GM12878 (cell line): ENCODE measurements around the gene BTNL8. TPM values are rescaled to one million over a fixed set of nuclear protein-coding genes. Genes with fewer than 3 reads are reported as not detected.

ENCODE experiments used
- ATAC-seq: fragments of 200-7000 bp; cut with Tn5 transposase; 3 replicates; pipeline ENCODE4 v1.9.1; 2020; ENCODE audit warnings: mild to moderate bottlenecking, moderate library complexity
- BruUV-seq: library from RNA; stranded (reverse); fragments of 400-500 nt; replicated peaks from 2 replicates; lab custom pipeline; 2021; lab: Mats Ljungman, UMichigan
- CTCF ChIA-PET: fragments of 300-600 bp; sonication (Branson Sonifier 250); formaldehyde crosslinking; extraction: SDS; loops from one replicate; lab custom pipeline; 2021; ENCODE audit warnings: inconsistent platforms; lab: Yijun Ruan, JAX
- POLR2A ChIA-PET: fragments of 350-600 bp; formaldehyde crosslinking; extraction: SDS; loops from one replicate; lab custom pipeline; 2021; ENCODE audit warnings: inconsistent platforms; lab: Charles Lee
- RAD21 ChIA-PET: fragments of 300-600 bp; sonication (Branson Sonifier 250); formaldehyde crosslinking; loops from one replicate; lab custom pipeline; 2023; ENCODE audit warnings: antibody characterized with exemption; ENCODE audit not compliant: unreplicated experiment; lab: Charles Lee
- SMC1A ChIA-PET: fragments of 300-600 bp; sonication (Branson Sonifier 250); formaldehyde crosslinking; loops from one replicate; lab custom pipeline; 2023; ENCODE audit not compliant: unreplicated experiment, uncharacterized antibody; lab: Charles Lee
- DNase-seq: peaks from one replicate; pipeline ENCODE4 v3.0.0-alpha.2; 2011; ENCODE audit warnings: low read depth, low spot score
- FAIRE-seq: peaks from 3 replicates; lab custom pipeline; 2011; peaks lifted over from hg19 to GRCh38; lab: Jason Lieb, UNC
- H2AFZ ChIP-seq: 2 replicates; pipeline ENCODE4 v1.6.0; 2011; ENCODE audit warnings: low read depth, low read length, control low read depth; ENCODE audit not compliant: control insufficient read depth
- H3K27ac ChIP-seq: 2 replicates; pipeline ENCODE4 v1.5.1; 2011; ENCODE audit warnings: control low read depth; ENCODE audit not compliant: control insufficient read depth, insufficient read depth
- H3K27me3 ChIP-seq, 2 experiments: replicated peaks in 1 of 2; 2 replicates each; pipeline versions ENCODE4 v1.6.0 to v1.6.1; 2011; ENCODE audit warnings: low read length in 1 of 2; ENCODE audit not compliant: control insufficient read depth in 2 of 2, insufficient read depth in 2 of 2
- H3K36me3 ChIP-seq, 2 experiments: 2 replicates each; pipeline ENCODE4 v1.5.1; 2011; ENCODE audit warnings: low read length in 1 of 2; ENCODE audit not compliant: control insufficient read depth in 2 of 2, insufficient read depth in 2 of 2
- H3K4me1 ChIP-seq: 2 replicates; pipeline ENCODE4 v1.6.1; 2011; ENCODE audit warnings: mild to moderate bottlenecking, low read length, moderate library complexity, mixed read lengths; ENCODE audit not compliant: control insufficient read depth, insufficient read depth
- H3K4me2 ChIP-seq: 2 replicates; pipeline ENCODE4 v1.6.0; 2011; ENCODE audit warnings: control low read depth; ENCODE audit not compliant: control insufficient read depth, insufficient read depth
- H3K4me3 ChIP-seq: fragments of 200-600 bp; sonication (generic); 2 replicates; pipeline ENCODE4 v1.5.1; 2016
- H3K79me2 ChIP-seq: 2 replicates; pipeline ENCODE4 v1.6.0; 2011; ENCODE audit warnings: low read length; ENCODE audit not compliant: control insufficient read depth, insufficient read depth
- H3K9ac ChIP-seq: 2 replicates; pipeline ENCODE4 v1.8.0; 2011; ENCODE audit warnings: low read length, control low read depth, mixed read lengths; ENCODE audit not compliant: control insufficient read depth, insufficient read depth
- H3K9me3 ChIP-seq: replicated peaks from 3 replicates; pipeline ENCODE4 v1.5.1; 2011; ENCODE audit warnings: mild to moderate bottlenecking, low read length; ENCODE audit not compliant: control insufficient read depth, insufficient read depth
- H4K20me1 ChIP-seq: 2 replicates; pipeline ENCODE4 v1.6.0; 2011; ENCODE audit not compliant: control insufficient read depth, insufficient read depth
- ASH2L ChIP-seq: fragments of 300-600, 200-600 bp; sonication (generic); IDR thresholded peaks from 2 replicates; pipeline ENCODE4 v1.6.1; 2017; ENCODE audit warnings: low read depth, mild to moderate bottlenecking, borderline replicate concordance
- CEBPB ChIP-seq, 2 experiments: fragments of 150-350 bp in 1 of 2; IDR thresholded peaks; 2 replicates each; pipeline ENCODE4 v1.6.1; 2012 to 2014; ENCODE audit warnings: low read depth in 2 of 2, low read length in 2 of 2, borderline replicate concordance in 1 of 2, inconsistent platforms in 1 of 2
- CHD1 ChIP-seq: IDR thresholded peaks from 2 replicates; pipeline ENCODE4 v1.6.1; 2012; ENCODE audit warnings: low read depth, low read length, improper control_type of control experiment
- JUND ChIP-seq: IDR thresholded peaks from 2 replicates; pipeline ENCODE4 v1.6.1; 2012; ENCODE audit warnings: low read depth, mild to moderate bottlenecking, low read length, improper control_type of control experiment, moderate library complexity
- NFYA ChIP-seq: IDR thresholded peaks from 2 replicates; pipeline ENCODE4 v1.6.1; 2011; ENCODE audit warnings: low read depth, mild to moderate bottlenecking, low read length, improper control_type of control experiment, borderline replicate concordance
- NR2F1 ChIP-seq: fragments of 450-650 bp; conservative IDR thresholded peaks from 2 replicates; pipeline ENCODE4 v1.6.1; 2017; ENCODE audit warnings: mild to moderate bottlenecking
- SUPT20H ChIP-seq: IDR thresholded peaks from 2 replicates; pipeline ENCODE4 v1.6.1; 2011; ENCODE audit warnings: low read depth, mild to moderate bottlenecking, low read length, moderate library complexity, borderline replicate concordance; ENCODE audit not compliant: control insufficient read depth
- ZBED1 ChIP-seq: IDR thresholded peaks from 2 replicates; pipeline ENCODE4 v1.6.1; 2016; ENCODE audit warnings: borderline replicate concordance
- ZBTB4 ChIP-seq: fragments of 450-650 bp; formaldehyde crosslinking; IDR thresholded peaks from 2 replicates; pipeline ENCODE4 v1.4.0; 2022; ENCODE audit warnings: mild to moderate bottlenecking, moderate library complexity
- ZNF217 ChIP-seq: fragments of 450-650 bp; IDR thresholded peaks from 2 replicates; pipeline ENCODE4 v1.6.1; 2017; ENCODE audit warnings: antibody characterized with exemption, mild to moderate bottlenecking
- WGBS: methylation state at CpG from one replicate; pipeline ENCODE4 v1.1.6; 2016; ENCODE audit warnings: low lambda C conversion rate; ENCODE audit not compliant: insufficient replicate concordance, insufficient coverage; ENCODE audit errors: missing lambda C conversion rate; 5-methylcytosine and 5-hydroxymethylcytosine counted together
- in situ Hi-C: fragments of 300-500 bp; cut with MboI; formaldehyde crosslinking; loops from 9 replicates; pipeline ENCODE4 v1.14.3; 2018; ENCODE audit warnings: mixed read lengths
- intact Hi-C: fragments of 100-400 bp; cut with micrococcal nuclease; formaldehyde crosslinking; loops from one replicate; pipeline ENCODE4 v1.14.2; 2022; ENCODE audit not compliant: unreplicated experiment
- polyA plus RNA-seq, 11 experiments: library from polyadenylated mRNA; depleted of rRNA in 4 of 11; unstranded in 6 of 11; stranded (reverse) in 5 of 11; fragments of >200 nt; fragmentation: Nextera tagmentation in 4 of 11; fragmentation: Illumina TruSeq in 1 of 11; extraction: Ambion mirVana in 4 of 11; extraction: Trizol in 1 of 11; gene quantifications; 1 replicate in 1 of 11; 2 replicates in 10 of 11; pipeline versions ENCODE4 v1.2.1 to v1.2.3, GENCODE V29; 2011 to 2016; ENCODE audit warnings: inconsistent platforms in 2 of 11, missing spikeins in 2 of 11, low read depth in 1 of 11
- total RNA-seq, 4 experiments: library from RNA; depleted of rRNA in 3 of 4; stranded (reverse); fragments of >200 nt in 3 of 4; fragmentation: Illumina TruSeq in 1 of 4; extraction: Trizol in 1 of 4; gene quantifications; 2 replicates each; pipeline versions ENCODE4 v1.2.1 to v1.2.3, GENCODE V29; 2013 to 2021
- TF ChIP-seq, protein P1 (sequence below): fragments of 450-650 bp; IDR thresholded peaks from 2 replicates; pipeline ENCODE4 v1.6.1; 2016; ENCODE audit warnings: mild to moderate bottlenecking, moderate library complexity, borderline replicate concordance

The BTNL8 gene
- total and polyA plus RNA-seq, 10 of the 15 experiments (the other 5 are each of a cell fraction or from before 2014, with no cell fraction given) = 0.13 to 3.4 (median 0.26) TPM; not detected in 2

DNA sequence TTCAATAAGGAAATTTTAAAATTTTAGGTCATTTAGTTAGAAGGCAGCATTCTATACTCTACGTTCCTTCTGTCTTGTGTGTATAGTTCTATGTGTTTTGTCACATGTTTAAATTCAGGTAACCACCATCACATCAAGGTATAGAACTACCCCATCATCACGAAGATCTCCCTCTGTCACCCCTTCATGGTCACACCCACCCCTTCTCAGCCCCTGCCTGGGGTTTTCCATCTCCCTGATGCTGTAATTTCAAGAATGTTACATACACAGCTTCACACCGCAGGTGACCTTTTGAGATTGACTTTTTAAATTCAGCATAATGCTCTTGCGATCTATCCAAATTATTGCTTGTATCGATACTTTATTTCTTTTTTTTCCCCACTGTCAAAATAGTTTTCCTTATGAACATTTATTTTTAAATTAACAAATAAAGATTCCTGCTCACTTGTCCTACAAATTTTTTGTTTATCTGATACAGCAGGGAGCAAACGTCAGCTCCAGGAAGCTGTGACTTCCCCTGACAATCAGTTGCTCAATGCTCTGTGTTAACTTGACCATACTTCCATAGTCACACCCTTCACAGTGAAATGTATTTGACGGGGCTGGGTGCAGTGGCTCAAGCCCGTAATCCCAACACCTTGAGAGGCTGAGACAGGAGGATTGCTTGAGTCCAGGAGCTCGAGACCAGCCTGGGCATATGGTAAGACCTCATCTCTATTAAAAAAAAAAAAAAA is 10.2 kb downstream of the BTNL8 start (continued):
- TF ChIP-seq NR2F1 = 0 out of 2 replicates have a peak, but pooled peaks have one; percentile 18
- no peak for TF ChIP-seq JUND
- TF ChIP-seq, all 136 proteins: peak for 5

DNA sequence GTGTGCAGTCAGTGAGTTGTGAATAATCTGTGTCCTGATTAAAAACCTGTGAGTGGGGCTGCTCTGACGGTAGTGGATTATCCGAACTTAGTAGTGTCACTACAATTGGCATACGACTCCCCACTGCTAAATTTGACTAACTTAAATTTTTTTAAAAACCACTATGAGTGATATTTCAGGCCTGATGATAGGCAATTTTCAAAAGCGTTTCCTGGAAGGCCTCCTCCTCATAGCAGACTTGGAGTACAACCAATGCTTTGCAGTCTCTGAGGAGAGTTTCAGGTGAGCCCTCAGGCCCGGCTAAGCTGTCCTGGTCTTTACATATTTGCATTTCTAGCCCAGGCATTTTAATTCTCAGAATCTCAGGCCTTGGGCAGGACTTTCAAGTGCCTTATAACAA is 10.8 kb downstream of the BTNL8 start:
- intact Hi-C loops (no loop called here), in situ Hi-C loops (no loop called here)
- no peaks in the 10 kb centered on the region for H3K79me2 ChIP-seq
- no TSS peak for BruUV-seq
- ChIA-PET CTCF (interaction anchor here (1.1 kb wide), 1 partner anchor 155 kb away, joined by 4 read pairs; no protein-coding TSS in a partner anchor), POLR2A (interaction anchor here (0.6 kb wide), 1 partner anchor 190 kb away, joined by 3 read pairs; no protein-coding TSS in a partner anchor), RAD21 (interaction anchor here (0.7 kb wide), 1 partner anchor 177 kb away, joined by 3 read pairs; no protein-coding TSS in a partner anchor), SMC1A (interaction anchor here (0.7 to 1.6 kb wide), 4 partner anchors 37 to 252 kb away, joined by 3 read pairs; no protein-coding TSS in a partner anchor)
- H2AFZ ChIP-seq = no peak overlapping the region
- H3K27me3 ChIP-seq = no peaks in the 10 kb centered on the region
- ATAC-seq = no peak
- 38% methylated on average over 5 of the region's 5 CpGs for WGBS
- no peak for TF ChIP-seq CEBPB (IDR thresholded peaks at IDR 0.05; ENCODE audit: borderline replicate concordance in 1 of 2, low read depth in 2 of 2, low read length in 2 of 2)
- TF ChIP-seq ZBED1 = no peak
- no peak for TF ChIP-seq SUPT20H
- TF ChIP-seq ZBTB4 (CRISPR knock-in tag) = no peak
- no peak for TF ChIP-seq CHD1
- TF ChIP-seq ASH2L = no peak
- TF ChIP-seq ZNF217 = no peak
- no peak for TF ChIP-seq NFYA
- TF ChIP-seq, protein P1, sequence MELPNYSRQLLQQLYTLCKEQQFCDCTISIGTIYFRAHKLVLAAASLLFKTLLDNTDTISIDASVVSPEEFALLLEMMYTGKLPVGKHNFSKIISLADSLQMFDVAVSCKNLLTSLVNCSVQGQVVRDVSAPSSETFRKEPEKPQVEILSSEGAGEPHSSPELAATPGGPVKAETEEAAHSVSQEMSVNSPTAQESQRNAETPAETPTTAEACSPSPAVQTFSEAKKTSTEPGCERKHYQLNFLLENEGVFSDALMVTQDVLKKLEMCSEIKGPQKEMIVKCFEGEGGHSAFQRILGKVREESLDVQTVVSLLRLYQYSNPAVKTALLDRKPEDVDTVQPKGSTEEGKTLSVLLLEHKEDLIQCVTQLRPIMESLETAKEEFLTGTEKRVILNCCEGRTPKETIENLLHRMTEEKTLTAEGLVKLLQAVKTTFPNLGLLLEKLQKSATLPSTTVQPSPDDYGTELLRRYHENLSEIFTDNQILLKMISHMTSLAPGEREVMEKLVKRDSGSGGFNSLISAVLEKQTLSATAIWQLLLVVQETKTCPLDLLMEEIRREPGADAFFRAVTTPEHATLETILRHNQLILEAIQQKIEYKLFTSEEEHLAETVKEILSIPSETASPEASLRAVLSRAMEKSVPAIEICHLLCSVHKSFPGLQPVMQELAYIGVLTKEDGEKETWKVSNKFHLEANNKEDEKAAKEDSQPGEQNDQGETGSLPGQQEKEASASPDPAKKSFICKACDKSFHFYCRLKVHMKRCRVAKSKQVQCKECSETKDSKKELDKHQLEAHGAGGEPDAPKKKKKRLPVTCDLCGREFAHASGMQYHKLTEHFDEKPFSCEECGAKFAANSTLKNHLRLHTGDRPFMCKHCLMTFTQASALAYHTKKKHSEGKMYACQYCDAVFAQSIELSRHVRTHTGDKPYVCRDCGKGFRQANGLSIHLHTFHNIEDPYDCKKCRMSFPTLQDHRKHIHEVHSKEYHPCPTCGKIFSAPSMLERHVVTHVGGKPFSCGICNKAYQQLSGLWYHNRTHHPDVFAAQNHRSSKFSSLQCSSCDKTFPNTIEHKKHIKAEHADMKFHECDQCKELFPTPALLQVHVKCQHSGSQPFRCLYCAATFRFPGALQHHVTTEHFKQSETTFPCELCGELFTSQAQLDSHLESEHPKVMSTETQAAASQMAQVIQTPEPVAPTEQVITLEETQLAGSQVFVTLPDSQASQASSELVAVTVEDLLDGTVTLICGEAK = no peak
- no peaks in the 10 kb centered on the region for H3K36me3 ChIP-seq
- no peaks in the 10 kb centered on the region; the same call in 2 of the 3 replicates for H3K9me3 ChIP-seq
- H4K20me1 ChIP-seq = no peaks in the 10 kb centered on the region
- no peak overlapping the region for H3K9ac ChIP-seq
- DNase-seq = no peak
- H3K4me1 ChIP-seq = no peaks in the 10 kb centered on the region
- no peak overlapping the region for H3K4me2 ChIP-seq
- no peak for FAIRE-seq
- H3K4me3 ChIP-seq = no peak overlapping the region
- no peak overlapping the region for H3K27ac ChIP-seq
